Activated CD4-positive, alpha-beta T cell treated with anti-CD3 and anti-CD28 coated beads, Interleukin-10, Interleukin-2, amounts not matched to agents 100 ng/mL and 50 ng/mL, durations not matched to agents 16 hours and 8 hours (primary cell): Measurements from ENCODE around the gene F8.
"Not testable (repeated sequence)": the region's sequence is repeated elsewhere in the genome, so short reads cannot be mapped to it uniquely, and the experiment has no call there.

Experiments
- DNase-seq: peaks from one replicate; pipeline ENCODE4 v3.0.0-alpha.2; 2020

Gene F8

DNA sequence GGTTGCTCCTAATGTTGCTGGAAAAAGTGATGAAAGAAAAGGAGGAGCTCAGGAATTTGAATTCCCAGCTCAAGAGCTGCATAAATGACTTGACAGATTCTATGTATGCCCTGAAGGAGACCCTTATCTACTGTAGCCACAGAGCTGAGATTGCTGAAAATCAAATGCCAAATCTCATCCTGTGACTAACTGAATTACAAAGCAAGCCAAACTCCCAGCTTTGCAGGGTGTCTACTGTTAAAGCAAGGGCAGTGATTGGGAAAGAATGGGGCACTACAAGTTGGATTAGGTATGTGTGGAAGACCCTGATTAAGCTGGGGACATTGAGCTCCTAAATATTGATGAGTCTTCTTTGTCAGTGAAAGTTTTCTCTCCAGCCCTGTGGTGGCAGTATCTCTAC, 167.3 kb downstream of the F8 start:
- no peak for DNase-seq

DNA sequence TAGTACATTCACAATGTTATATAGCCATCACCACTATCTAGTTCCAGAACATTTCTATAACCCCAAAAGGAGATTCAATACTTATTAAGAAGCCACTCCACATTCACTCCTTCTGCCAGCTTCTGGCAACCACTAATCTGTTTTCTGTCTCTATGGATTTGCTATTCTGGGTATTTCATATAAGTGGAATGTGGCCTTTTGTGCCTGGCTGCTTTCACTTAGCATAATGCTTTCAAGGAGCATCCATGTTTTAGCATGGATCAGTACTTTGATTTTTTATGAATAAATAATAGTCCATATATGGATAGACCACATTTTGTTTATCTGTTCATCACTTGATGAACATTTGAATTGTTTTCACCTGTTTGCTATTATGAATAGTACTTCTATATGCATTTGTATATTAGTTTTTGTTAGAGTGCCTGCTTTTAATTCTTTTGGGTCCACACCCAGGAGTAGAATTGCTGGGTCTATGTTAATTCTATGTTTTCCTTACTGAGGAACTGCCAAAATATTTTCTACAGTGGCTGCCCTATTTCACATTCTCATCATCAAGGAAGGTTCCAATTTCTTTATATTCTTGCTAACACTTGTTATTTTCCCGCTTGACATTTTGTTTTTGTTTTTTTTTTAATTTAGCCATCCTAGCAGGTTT, 171.4 kb downstream of the F8 start:
- DNase-seq, result no peak

DNA sequence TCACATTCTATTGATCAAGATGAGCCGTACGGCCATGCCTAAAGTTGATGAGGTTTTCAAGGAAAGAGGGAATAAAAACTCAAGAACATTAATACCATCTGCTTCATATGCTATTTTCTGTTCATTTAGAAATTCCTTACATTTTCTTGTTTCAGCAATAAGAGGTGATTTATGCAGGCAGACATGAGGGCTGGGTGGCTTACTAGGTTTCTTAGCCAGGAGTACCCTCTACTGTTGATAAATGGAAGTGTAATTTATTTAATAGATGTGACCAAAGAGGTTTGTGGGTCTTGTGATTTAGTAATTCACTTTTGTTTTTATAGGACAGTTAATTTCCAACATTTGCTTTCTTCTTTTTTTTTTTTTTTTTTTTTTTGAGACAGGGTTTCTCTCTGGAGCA, 181.7 kb downstream of the F8 start:
- DNase-seq, result peak; percentile 49

DNA sequence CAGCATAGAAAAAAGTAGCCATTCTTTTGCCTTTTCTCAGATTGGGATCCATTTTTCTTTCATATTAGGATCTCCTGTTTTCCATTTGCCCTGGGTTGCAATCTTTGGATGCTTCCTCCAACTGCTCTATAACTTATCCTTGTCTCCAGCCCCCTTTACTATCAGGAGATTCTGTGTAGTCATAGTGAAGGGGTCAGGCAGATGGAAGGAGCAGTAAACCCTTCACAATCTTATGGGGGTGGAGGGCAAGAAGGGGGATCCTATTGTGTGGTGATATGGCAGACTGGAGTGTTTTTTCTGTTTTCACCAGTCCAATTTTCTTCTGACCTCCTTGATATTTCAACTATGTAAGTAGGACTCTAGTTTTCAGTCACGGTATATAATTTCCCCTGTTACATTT, 186.4 kb downstream of the F8 start:
- DNase-seq, result no peak

DNA sequence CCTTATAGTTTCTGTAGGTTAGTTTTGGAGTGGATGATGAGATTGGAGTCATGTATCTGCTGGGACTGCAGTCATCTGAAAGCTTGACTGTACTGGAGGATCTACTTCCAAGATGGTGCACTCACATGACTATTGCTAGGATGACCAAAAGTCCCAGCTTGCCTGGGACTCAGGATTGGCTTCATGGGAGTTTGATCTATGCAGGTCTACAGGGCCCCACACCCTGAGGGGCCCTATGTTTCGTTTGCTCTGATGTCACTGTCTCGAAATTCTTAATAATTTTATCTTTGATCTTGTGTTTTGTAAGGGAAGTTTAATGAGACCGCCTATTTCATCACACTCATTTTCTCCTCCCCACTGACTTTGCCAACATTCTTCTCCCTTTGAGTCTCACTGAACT, 188.0 kb downstream of the F8 start, which contains the start of gene SMIM9:
SMIM9 (minus strand) TSS at position 101 of the 400 bp plus-strand sequence. CDS start 3,806 bp downstream, outside the sequence.
- DNase-seq, result no peak

DNA sequence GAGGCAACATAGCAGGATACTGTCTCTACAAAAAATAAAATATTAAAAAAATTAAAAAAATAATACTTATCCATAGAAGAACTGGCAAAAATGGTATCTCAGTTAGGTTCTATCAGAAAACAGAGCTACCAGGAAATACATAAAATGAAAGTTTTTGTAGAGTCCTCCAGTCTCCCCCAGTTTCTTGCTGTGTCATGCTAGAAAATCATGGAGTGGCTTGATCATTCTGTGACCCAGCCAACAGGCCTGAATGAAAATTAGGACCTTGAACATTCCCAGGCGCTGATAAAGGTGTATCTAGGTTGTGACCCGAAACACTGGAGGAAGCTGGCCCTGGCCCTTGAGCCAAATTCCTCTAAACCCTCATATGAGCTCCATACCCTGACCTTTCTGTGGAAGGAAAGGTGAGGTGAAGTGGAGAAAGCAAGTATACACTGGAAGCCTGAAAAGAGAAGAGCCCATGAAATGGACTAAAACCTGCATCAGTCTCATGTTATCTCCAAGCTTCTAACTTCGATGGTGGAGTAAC, 188.7 kb downstream of the F8 start:
- no peak for DNase-seq

DNA sequence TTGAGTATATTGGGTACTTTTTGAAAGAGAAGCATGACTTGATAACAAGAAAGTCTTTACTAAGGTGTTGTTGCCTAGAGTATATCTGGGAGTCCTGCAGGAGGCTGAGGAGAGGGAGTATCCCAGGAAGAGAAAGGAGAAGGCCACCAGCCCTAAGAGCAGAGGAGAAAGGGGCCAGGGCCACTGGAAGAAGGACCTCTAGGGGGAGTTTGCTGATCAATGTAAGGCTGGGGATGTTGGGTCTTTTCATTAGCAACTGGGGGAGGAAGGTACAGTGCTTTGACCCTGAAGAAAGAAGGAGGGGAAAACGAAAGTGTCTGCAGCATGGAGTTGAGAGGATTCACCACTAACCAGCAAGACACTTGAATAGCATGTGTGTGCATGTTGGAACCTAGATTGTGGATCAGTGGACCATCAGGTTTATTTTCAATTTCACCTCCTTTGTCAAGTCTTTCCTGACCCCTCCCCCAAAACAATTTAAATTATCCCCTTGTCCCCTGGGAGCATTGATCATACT, 192.5 kb downstream of the F8 start:
- no peak for DNase-seq

DNA sequence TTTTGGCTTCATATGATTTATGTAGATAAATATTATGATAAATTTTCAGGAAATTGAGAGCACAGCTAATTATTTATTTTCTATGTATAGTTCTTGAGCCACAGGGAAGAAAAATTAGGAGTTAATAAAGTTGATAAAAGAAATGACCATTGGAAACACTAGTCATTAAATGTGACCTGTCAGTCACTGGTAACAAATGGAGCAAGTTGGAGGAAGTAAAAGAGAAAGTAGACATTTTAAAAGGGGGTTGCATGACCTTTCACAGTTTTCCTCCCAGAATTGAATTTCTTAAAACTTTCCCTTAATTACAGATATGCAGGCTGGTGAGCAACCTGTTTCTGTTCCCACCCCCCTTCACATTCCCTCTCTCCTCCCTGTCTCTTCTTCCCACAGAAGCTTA, 193.4 kb downstream of the F8 start:
- no peak for DNase-seq

DNA sequence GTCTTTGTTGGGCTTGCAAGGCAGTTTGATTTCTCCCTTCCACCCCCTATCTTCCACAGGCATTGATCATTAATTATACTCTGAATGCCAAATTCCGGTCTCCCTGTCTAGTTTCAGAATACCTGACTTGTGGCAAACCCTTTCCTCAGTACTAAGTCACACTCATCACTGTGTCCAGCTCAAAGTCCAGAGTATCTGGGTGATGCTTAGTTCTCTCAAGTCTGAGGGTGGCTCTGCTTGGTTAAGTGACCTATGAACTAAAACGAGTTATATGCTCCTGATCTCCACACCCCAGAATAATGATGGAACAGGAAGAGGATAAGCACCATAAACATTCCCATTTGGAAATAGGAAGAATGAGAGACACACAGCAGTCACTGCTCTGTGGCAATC, 194.5 kb downstream of the F8 start:
- no peak for DNase-seq

DNA sequence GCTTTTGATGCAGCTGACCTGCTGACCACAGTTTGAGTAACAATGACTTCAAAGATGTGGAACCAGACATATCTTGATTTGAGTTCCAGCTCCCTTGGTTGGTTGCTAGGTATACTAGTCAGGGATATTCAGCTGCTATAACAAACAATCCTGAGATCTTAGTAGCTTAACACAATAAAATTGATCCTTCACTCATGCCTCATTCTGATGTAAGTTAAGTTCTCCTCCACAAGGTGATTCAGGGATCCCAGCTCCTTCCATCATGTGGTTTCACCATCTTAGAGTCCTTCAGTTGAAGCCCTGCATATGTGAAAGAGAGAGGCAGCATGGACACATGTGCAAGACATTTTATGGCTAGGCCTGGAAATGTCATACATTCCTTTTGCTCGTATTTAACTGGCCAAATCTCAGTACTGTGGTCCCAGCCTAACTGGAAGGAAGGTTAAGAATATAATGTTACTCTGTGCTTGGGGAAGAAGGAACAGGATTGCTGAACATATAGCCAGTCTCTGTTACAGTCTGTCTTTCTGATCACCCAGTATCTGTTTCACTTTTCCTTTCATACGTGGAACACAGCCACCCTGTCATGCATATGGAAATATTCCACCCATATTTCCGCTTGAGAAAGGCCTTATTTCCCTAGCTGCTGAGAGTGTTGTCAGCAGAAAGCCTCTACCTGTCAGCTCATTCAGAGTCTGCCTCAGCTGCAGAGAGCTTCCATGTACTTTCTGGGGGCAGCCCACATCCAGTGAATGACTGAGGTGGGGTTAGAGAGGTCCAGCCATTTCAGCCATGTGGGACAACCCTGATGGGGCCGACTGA, 195.1 kb downstream of the F8 start:
- DNase-seq, result peak; percentile 28

DNA sequence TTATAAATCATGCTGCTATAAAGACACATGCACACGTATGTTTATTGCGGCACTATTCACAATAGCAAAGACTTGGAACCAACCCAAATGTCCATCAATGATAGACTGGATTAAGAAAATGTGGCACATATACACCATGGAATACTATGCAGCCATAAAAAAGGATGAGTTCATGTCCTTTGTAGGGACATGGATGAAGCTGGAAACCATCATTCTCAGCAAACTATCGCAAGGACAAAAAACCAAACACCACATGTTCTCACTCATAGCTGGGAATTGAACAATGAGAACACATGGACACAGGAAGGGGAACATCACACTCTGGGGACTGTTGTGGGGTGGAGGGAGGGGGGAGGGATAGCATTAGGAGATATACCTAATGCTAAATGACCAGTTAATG, 196.9 kb downstream of the F8 start:
- not testable (repeated sequence) for DNase-seq

DNA sequence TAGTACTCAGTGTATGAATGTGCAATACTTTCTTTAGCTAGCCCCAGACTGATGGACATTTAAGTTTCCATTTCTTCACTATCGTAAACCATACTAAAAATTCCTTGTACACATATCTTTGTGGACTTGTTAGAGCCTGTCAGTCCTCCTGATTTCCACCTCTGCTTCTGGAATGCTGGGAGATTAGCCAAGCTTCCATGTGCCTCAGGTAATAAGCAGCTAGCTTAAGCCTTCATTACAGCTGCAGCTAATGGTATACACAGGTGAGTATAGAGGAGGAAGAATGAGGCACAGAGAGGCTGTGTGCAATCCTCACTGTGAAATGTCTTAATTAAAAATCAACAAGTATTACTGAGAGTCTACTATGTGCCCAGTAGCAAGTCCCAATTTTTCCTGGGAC, 197.9 kb downstream of the F8 start:
- DNase-seq, result no peak

DNA sequence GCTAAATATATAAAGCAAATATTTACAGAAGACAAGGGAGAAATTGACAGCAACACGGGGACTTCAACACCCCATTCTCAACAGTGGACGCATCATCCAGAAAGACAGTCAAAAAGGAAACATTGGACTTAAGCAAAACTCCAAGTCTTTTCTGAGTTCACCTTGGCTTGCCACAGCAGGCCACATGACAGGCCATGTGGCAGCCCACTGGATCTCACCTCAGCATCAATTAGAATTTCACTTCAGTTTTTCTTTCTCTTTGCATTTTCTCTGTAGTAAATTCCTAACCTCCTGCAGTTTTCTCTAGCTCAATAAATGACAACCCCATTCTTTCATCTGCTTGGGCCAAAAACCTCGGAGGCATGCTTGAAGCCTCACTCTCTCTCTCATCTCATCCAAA, 200.5 kb downstream of the F8 start:
- no peak for DNase-seq

DNA sequence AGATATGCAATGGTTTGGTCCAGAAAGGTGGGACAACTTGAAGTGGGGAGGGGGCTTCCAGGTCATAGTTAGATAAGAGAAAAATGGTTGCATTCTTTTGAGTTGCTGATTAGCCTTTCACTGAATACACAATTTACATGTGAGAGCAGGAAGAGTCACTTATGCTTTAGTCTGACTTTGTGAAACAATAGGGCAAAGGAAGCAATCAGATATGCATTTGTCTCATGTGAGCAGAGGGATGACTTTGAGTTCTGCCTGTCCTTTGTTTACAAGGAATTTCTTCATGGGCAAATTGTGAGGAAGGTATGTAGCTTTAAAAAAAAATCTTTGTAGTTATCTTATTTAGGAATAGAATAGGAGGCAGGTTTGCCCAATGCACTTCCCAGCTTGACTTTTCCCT, 201.0 kb downstream of the F8 start:
- DNase-seq, result no peak

DNA sequence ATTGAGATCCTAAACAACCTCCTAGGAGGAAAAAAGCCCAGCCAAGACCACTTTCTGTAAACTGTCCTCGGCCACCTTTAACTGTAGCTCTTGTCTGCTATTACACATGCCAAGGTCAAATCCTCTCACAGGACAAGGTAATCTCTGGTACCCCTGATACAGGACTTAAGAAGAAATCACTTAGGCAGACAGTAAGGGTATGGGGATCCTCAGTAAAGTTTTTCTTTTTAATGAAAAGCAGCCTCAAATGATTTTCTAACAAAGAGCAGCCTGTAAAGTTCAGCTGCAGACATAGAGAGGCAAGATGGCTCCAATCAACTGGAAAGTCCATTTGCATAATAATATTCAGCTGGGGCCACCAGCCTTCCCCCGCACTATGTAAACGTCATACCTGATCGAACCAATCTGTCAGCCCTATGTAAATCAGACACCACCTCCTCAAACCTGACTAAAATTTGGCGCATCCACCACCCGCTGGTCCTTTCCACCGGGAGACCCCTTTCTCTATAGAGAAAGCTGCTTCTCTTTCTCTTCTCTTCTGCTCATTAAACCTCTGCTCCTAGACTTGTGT, 202.7 kb downstream of the F8 start:
- DNase-seq, result no peak

DNA sequence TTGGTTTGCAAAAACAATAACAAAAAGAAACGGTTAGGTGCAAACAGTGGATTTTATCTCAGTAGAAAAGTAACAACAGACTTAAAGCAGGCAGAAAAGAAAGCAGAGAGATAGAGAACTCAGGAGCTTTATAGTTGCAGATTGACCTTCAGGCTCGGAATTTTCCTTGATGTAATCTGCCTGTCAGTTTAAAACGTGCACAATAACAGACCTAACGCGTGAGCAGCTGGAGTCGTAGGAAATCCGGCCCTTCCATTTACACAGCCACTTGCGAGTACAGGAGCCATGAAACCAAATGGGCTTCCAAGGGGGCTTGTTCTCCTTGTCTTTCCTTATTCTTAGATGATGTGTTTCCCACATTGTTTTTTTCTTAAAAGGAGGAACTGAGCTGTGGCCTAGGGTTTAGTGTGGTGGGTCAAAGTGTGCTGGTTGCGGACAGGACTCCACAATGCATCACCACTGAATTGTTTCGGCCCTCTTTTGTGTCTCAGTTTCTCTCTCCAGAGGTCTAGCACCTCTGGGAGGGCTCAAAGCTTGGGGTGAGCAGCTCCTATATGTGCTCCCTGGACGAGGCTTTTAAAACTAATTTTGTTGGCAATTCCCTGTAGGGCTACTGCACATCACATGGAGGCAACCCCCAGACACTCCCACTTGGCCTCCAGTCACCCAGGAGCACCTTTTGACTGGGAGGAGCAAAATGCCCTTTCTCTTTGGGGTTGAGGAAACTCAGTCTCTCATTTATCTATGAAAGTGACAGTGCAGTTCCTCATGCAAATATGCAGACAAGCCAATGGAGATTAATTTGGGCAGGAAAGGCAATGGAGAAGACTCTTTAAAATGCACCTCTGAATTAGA, 203.4 kb downstream of the F8 start:
- no peak for DNase-seq

DNA sequence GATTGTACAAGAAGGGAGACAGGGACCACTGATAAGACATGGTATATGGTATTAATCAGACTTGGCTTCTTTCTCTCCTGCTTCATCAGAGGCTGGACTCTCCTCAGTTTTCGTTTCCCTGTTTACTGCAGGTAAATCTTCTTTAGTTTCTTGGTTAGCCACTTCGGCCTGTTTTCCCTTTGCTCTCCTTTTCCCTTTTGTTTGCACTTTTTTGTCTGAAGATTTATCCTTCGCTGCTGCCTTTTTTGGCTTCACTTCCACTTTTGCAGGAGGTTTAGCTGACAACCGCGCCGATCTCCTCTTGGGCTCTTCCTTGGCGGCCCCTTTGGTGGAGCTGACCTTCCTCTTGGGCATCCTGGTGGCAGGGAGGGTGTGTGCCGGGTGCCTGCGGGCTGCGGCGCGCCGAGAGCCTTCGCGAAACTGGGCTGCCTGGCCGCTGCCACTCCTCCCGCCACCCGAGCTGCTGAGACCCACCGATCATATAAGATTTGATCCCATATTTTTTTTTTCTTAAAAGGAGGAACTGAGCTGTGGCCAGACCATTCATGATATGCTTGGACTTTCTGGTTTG, 205.4 kb downstream of the F8 start:
- DNase-seq, result not testable (repeated sequence)

DNA sequence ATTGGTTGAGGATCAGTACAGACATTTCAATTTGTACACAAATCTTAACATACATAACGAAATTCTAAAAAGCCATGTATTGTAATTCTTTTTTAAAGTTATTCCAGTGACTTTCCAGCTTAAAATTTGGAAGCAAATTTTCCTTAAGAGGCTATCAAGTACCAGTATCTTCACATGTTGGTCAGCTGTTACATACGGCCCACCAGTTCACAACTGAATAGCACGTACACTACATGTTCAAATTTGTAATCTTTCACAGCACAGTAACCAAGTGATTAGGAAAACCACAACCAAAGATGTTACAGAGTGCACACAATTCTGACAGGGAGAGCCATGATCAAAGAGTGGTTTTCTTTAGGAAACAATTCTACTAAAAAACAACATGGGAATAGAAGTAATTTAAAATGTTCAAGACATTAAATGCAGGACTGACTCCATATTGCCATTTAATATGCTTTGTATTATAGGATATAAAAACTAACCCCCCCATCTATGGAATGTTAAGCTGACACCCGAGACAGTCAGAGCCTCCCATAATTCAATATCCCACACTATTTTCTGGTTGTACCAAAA, 206.1 kb downstream of the F8 start:
- not testable (repeated sequence) for DNase-seq

DNA sequence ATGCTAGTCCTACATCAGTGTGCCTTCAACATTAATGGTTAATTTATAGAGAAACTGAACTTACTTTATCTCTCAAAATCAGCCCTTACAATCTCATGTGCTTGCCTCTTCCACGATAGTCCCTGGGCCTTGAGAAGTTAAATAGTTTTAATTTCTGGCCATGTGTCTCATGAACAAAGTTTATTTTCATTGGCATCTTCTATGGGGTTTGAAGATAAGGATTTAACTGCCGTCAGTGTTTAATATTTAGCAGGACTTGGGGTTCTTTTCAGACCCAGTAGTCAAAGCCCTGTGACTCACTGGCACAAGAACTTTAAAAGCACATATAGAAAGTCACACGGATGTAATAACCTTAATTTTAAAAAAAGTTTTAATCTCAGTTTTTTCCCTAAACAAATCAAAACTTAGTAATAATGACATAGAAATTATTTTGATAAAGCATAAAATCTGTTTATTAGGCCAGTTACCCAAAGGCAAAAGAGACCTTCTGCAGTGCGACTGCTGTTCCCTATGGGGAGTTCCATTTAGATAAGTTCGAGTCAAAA, 207.2 kb downstream of the F8 start:
- no peak for DNase-seq

DNA sequence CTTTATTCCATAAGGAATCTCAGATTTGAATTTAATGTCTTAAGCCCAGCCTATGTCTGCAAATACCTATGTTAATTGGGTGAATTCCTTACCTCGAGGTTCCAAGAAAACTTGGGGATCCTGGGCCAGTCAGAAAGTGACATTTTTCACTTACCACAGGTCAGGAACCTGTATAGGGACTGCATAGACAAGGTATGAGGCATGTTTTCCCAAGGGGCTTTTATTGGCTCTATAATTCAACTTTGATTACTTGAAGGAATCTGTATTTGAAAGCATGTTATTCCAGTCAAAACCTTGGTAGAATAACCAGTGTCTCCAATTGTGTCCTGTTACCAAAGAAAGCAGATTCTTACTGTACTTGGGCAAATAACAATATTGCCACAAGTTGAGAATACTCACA, 208.7 kb downstream of the F8 start:
- no peak for DNase-seq

DNA sequence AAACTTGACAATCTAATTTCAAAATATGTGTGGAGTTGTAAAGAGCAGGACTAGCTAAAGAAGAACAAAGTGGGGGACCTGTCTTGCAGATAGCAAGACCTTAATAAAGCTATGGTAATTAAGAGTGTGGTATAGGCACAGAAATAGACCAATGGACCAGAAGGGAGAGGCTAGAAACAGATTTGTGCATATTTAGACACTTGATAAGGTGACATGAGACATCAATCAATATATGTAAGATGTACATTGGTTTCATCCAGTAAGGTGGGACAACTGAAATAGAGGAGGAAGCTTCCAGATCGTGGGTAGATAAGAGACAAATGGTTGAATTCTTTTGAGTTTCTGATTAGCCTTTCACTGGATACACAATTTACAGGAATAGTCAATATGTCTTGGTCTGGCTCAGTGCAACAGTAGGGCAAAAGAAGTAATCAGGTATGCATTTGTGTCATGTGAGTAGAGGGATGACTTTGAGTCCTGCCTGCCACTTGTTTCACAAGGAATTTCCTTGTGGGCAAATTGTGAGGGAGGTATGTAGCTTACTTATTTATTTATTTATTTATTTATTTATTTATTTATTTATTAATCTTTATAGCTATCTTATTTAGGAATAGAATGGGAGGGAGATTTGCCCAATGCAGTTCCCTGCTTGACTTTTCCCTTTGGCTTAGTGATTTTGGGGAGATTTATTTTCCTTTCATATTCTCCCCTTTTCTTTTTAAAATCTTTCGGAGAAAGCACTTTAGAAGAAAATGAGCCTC, 210.0 kb downstream of the F8 start:
- no peak for DNase-seq
